Common myeloid progenitor, CD34-positive (primary cell): Measurements from ENCODE around the gene CNPPD1.

Experiments used
- CTCF ChIA-PET: fragments of 350-600 bp; sonication (Branson Sonifier 250); formaldehyde crosslinking; loops from one replicate; lab custom pipeline; 2021; ENCODE audit warnings: antibody characterized with exemption; lab: Charles Lee
- POLR2A ChIA-PET: fragments of 350-600 bp; sonication (Branson Sonifier 250); formaldehyde crosslinking; loops from one replicate; lab custom pipeline; 2021; ENCODE audit warnings: antibody characterized with exemption; lab: Charles Lee
- DNase-seq, 3 donors: peaks; one replicate each; pipeline versions ENCODE4 v3.0.0 to v3.0.0-alpha.2; 2013
- H3K27ac ChIP-seq, 2 experiments: 1 replicate in 1 of 2; 2 replicates in 1 of 2; pipeline ENCODE4 v1.7.0; 2013; ENCODE audit warnings: inconsistent platforms in 2 of 2, low read length in 2 of 2, mild to moderate bottlenecking in 2 of 2, low read depth in 1 of 2, moderate library complexity in 1 of 2; ENCODE audit not compliant: severe bottlenecking in 2 of 2, insufficient read depth in 1 of 2, poor library complexity in 1 of 2
- H3K27me3 ChIP-seq, 5 experiments: replicated peaks in 2 of 5; 1 replicate in 3 of 5; 2 replicates in 2 of 5; pipeline versions ENCODE4 v1.6.1 to v1.7.0; 2013; ENCODE audit warnings: low read length in 4 of 5, mild to moderate bottlenecking in 2 of 5, moderate library complexity in 2 of 5, inconsistent platforms in 1 of 5; ENCODE audit not compliant: insufficient read depth in 5 of 5, control insufficient read depth in 4 of 5
- H3K36me3 ChIP-seq, 4 experiments: 1 replicate in 2 of 4; 2 replicates in 2 of 4; pipeline versions ENCODE4 v1.6.1 to v1.7.0; 2013; ENCODE audit warnings: low read length in 3 of 4, control low read depth in 1 of 4, mild to moderate bottlenecking in 1 of 4; ENCODE audit not compliant: control insufficient read depth in 4 of 4, insufficient read depth in 4 of 4
- H3K4me1 ChIP-seq, 4 experiments: 1 replicate in 3 of 4; 2 replicates in 1 of 4; pipeline versions ENCODE4 v1.6.1 to v1.7.1; 2013; ENCODE audit warnings: low read length in 3 of 4, mild to moderate bottlenecking in 3 of 4, control low read depth in 1 of 4, inconsistent platforms in 1 of 4, moderate library complexity in 1 of 4; ENCODE audit not compliant: control insufficient read depth in 4 of 4, insufficient read depth in 4 of 4; ENCODE audit errors: control extremely low read depth in 1 of 4
- H3K4me3 ChIP-seq, 7 experiments: 1 replicate in 4 of 7; 2 replicates in 3 of 7; pipeline versions ENCODE4 v1.5.1 to v1.7.0; 2013; ENCODE audit warnings: mild to moderate bottlenecking in 7 of 7, low read length in 6 of 7, moderate library complexity in 6 of 7, inconsistent platforms in 2 of 7, low read depth in 2 of 7, control low read depth in 1 of 7; ENCODE audit not compliant: insufficient read depth in 4 of 7, control insufficient read depth in 1 of 7; ENCODE audit errors: extremely low read depth in 1 of 7
- H3K9me3 ChIP-seq, 5 experiments: 1 replicate in 4 of 5; 2 replicates in 1 of 5; pipeline versions ENCODE4 v1.6.1 to v1.7.1; 2013; ENCODE audit warnings: low read length in 4 of 5, mild to moderate bottlenecking in 2 of 5, inconsistent platforms in 1 of 5, low read depth in 1 of 5, moderate library complexity in 1 of 5; ENCODE audit not compliant: control insufficient read depth in 4 of 5, insufficient read depth in 2 of 5; ENCODE audit errors: control extremely low read depth in 1 of 5
- WGBS: methylation state at CpG from one replicate; pipeline ENCODE4 v1.1.5; 2013; ENCODE audit not compliant: insufficient coverage; 5-methylcytosine and 5-hydroxymethylcytosine counted together

The CNPPD1 gene

DNA sequence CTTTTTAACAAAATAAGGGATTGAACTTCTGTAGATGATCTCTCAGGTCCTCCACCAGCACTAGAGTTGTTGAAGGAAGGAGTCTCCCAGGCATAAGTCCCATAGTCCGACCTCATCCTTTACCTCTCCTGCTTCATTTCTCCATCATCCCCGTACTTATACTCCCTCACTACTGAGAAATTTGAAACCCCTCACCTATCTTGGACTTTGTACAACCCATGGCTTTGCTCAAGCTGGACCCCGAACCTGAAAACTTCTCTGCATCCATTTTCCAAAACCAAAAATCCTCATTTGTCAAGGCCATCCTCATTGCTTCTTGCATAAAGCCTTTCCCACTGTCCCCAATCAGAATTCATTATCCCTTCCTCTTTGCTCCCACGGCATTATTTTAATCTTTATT, 15.6 kb downstream of the CNPPD1 start:
- no peak overlapping the region for H3K27ac ChIP-seq
- H3K27me3 ChIP-seq = no peaks in the 10 kb centered on the region
- DNase-seq = no peak
- WGBS = 85% methylated on average over 4 of the region's 4 CpGs
- H3K36me3 ChIP-seq = peaks cover 0 to 15% (median 10%) of the 10 kb centered on the region in 4 experiments
- no peaks in the 10 kb centered on the region for H3K9me3 ChIP-seq
- ChIA-PET CTCF (interaction anchor here (1.0 to 8.9 kb wide), 4 partner anchors 9 to 133 kb away, joined by 3 to 120 read pairs (median 26); partner anchors contain the start of gene SLC23A3), POLR2A (no interaction called here)
- peaks cover 0 to 14% (median 13%) of the 10 kb centered on the region in 4 experiments for H3K4me1 ChIP-seq
- peak overlapping the region in 5 of 7 experiments; percentile 75 to 84 (median 80) for H3K4me3 ChIP-seq

GRCh38 chr2:219160186-219161017, 16.3 kb downstream of the CNPPD1 start, which contains the start of gene NHEJ1:
NHEJ1 (minus strand) TSS chr2:219160815; CDS start chr2:219158362, 2,453 bp downstream.
- ChIA-PET CTCF (interaction anchor here (0.6 to 14.8 kb wide), 20 partner anchors 10 to 573 kb away, joined by 3 to 162 read pairs (median 5); partner anchors contain the start of genes CNPPD1, GLB1L, IHH and SLC23A3), POLR2A (no interaction called here)
- H3K9me3 ChIP-seq = no peaks in the 10 kb centered on the region
- peak; percentile 90 to 94 (median 94) for DNase-seq
- H3K27ac ChIP-seq = peak within 1 kb of the TSS in 1 of 2 experiments; percentile 73
- peaks cover 0 to 14% (median 13%) of the 10 kb centered on the region in 4 experiments for H3K4me1 ChIP-seq
- WGBS = under 1% methylated on average over 56 of the region's 70 CpGs
- H3K4me3 ChIP-seq = peak within 1 kb of the TSS; percentile 52 to 84 (median 78)
- peaks cover 0 to 16% (median 10%) of the 10 kb centered on the region in 4 experiments for H3K36me3 ChIP-seq
- no peaks in the 10 kb centered on the region for H3K27me3 ChIP-seq

GRCh38 chr2:219159771-219160185, 16.9 kb downstream of the CNPPD1 start:
- H3K27ac ChIP-seq = no peak overlapping the region
- 14% methylated on average over 15 of the region's 18 CpGs for WGBS
- CTCF ChIA-PET = interaction anchor here (0.6 to 14.8 kb wide), 24 partner anchors 10 to 572 kb away, joined by 3 to 162 read pairs (median 4); partner anchors contain the start of genes CNPPD1, GLB1L, IHH and SLC23A3
- DNase-seq = no peak
- POLR2A ChIA-PET = no interaction called here
- H3K27me3 ChIP-seq = no peaks in the 10 kb centered on the region
- no peaks in the 10 kb centered on the region for H3K9me3 ChIP-seq
- peak overlapping the region in 6 of 7 experiments; percentile 75 to 84 (median 79) for H3K4me3 ChIP-seq
- H3K4me1 ChIP-seq = peaks cover 0 to 14% (median 13%) of the 10 kb centered on the region in 4 experiments
- H3K36me3 ChIP-seq = peaks cover 0 to 16% (median 10%) of the 10 kb centered on the region in 4 experiments

- DNase-seq = no peak
- CTCF ChIA-PET = interaction anchor here (0.6 to 14.8 kb wide), 22 partner anchors 8 to 611 kb away, joined by 3 to 162 read pairs (median 4); partner anchors contain the start of genes CNPPD1, GLB1L, IHH and SLC23A3
- 100% methylated on average over 1 of the region's 3 CpGs for WGBS
Observed at GRCh38 chr2:219158586-219158985, 18.1 kb downstream of the CNPPD1 start.

DNA sequence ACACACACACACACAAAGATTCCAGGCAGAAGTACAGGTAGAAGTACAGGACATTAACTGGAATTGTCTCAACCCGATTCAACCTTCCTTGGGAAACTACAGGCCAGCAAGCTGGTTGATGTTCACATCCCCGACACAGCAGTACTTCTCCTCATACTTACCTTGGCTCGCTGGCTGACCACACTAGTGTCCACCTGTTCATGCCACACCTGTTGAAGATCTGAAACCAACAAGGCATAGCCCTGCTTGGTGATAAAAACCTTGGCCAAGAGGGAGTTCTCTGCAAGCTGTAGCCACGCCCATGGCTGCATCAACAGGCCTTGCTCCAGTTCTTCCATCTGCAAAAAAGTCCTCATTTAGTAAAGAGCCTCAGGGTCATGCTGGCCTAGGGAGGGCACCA, 18.7 kb downstream of the CNPPD1 start:
- no peaks in the 10 kb centered on the region for H3K27me3 ChIP-seq
- POLR2A ChIA-PET = no interaction called here

More at GRCh38 chr2:219158586-219158985, 18.1 kb downstream of the CNPPD1 start:
- Histone ChIP-seq H3K27ac (no peak overlapping the region), H3K36me3 (peaks cover 4 to 24% (median 13%) of the 10 kb centered on the region in 4 experiments), H3K27me3 (no peaks in the 10 kb centered on the region), H3K9me3 (no peaks in the 10 kb centered on the region), H3K4me1 (peaks cover 0 to 14% (median 13%) of the 10 kb centered on the region in 4 experiments), H3K4me3 (no peak overlapping the region)
- POLR2A ChIA-PET = no interaction called here

GRCh38 chr2:219157396-219157795, 19.3 kb downstream of the CNPPD1 start:
- Histone ChIP-seq H3K36me3 (peaks cover 6 to 27% (median 13%) of the 10 kb centered on the region in 4 experiments), H3K9me3 (no peaks in the 10 kb centered on the region), H3K27ac (no peak overlapping the region), H3K27me3 (no peaks in the 10 kb centered on the region), H3K4me3 (no peak overlapping the region), H3K4me1 (peaks cover 0 to 14% (median 13%) of the 10 kb centered on the region in 4 experiments)
- CTCF ChIA-PET = interaction anchor here (1.0 to 14.8 kb wide), 18 partner anchors 9 to 305 kb away, joined by 3 to 162 read pairs (median 4); partner anchors contain the start of genes CNPPD1, IHH and SLC23A3
- POLR2A ChIA-PET = no interaction called here
- no peak for DNase-seq
- 98% methylated on average over 6 of the region's 8 CpGs for WGBS

More for the DNA sequence above, 18.7 kb downstream of the CNPPD1 start:
- Histone ChIP-seq H3K27ac (no peak overlapping the region), H3K4me3 (no peak overlapping the region), H3K4me1 (peaks cover 0 to 14% (median 13%) of the 10 kb centered on the region in 4 experiments), H3K36me3 (peaks cover 6 to 26% (median 13%) of the 10 kb centered on the region in 4 experiments), H3K9me3 (no peaks in the 10 kb centered on the region)
- 91% methylated on average over 4 of the region's 4 CpGs for WGBS
- DNase-seq = no peak
- CTCF ChIA-PET = interaction anchor here (0.6 to 14.8 kb wide), 19 partner anchors 8 to 611 kb away, joined by 3 to 162 read pairs (median 4); partner anchors contain the start of genes CNPPD1, IHH and SLC23A3
